GM12874 (cell line): Measurements from ENCODE around the gene UQCC2.

Experiments used
- CTCF ChIP-seq: IDR thresholded peaks from 2 replicates; pipeline ENCODE4 v1.5.1; 2011; ENCODE audit warnings: low read depth, mild to moderate bottlenecking, control low read depth, low read length, moderate library complexity; ENCODE audit not compliant: insufficient read depth

UQCC2 gene

GRCh38 chr6:33700391-33701050 is 11.0 kb downstream of the UQCC2 start:
- TF ChIP-seq CTCF: peak; percentile 92

- no peak for TF ChIP-seq CTCF
Observed at GRCh38 chr6:33699739-33700138, 11.8 kb downstream of the UQCC2 start.

GRCh38 chr6:33699131-33699530 is 12.4 kb downstream of the UQCC2 start:
- TF ChIP-seq CTCF: no peak

- TF ChIP-seq CTCF: no peak
Observed at GRCh38 chr6:33698494-33698893, 13.0 kb downstream of the UQCC2 start.

- TF ChIP-seq CTCF: no peak
Observed at GRCh38 chr6:33697845-33698244, 13.7 kb downstream of the UQCC2 start.

- no peak for TF ChIP-seq CTCF
Observed at GRCh38 chr6:33696548-33697518, 14.7 kb downstream of the UQCC2 start.

GRCh38 chr6:33696076-33696475 is 15.4 kb downstream of the UQCC2 start:
- no peak for TF ChIP-seq CTCF
